Parathyroid adenoma (tissue), 2 donors: ENCODE data around the gene C1orf210.

ENCODE experiments used
- H2AFZ ChIP-seq: fragments of 300-600 bp; sonication (generic); one replicate; pipeline ENCODE4 v1.7.0; 2017; ENCODE audit warnings: antibody characterized with exemption, mild to moderate bottlenecking
- H3K27ac ChIP-seq: fragments of 300-600 bp; sonication (generic); one replicate; pipeline ENCODE4 v1.7.0; 2017
- H3K27me3 ChIP-seq: fragments of 300-600 bp; sonication (generic); one replicate; pipeline ENCODE4 v1.7.0; 2017; ENCODE audit warnings: low read length; ENCODE audit not compliant: control insufficient read depth, insufficient read depth
- H3K36me3 ChIP-seq: fragments of 300-600 bp; sonication (generic); one replicate; pipeline ENCODE4 v1.7.0; 2017; ENCODE audit warnings: low read length; ENCODE audit not compliant: control insufficient read depth, insufficient read depth
- H3K4me1 ChIP-seq: fragments of 300-600 bp; sonication (generic); one replicate; pipeline ENCODE4 v1.7.0; 2017; ENCODE audit warnings: control low read depth
- H3K4me2 ChIP-seq: fragments of 300-600 bp; sonication (generic); one replicate; pipeline ENCODE4 v1.7.0; 2017; ENCODE audit warnings: low read length
- H3K4me3 ChIP-seq: fragments of 300-600 bp; sonication (generic); one replicate; pipeline ENCODE4 v1.7.0; 2017; ENCODE audit warnings: low read depth, low read length
- H3K79me2 ChIP-seq: fragments of 300-600 bp; sonication (generic); one replicate; pipeline ENCODE4 v1.7.0; 2017; ENCODE audit warnings: control low read depth
- H3K9ac ChIP-seq: fragments of 300-600 bp; sonication (generic); one replicate; pipeline ENCODE4 v1.7.0; 2017; ENCODE audit warnings: mild to moderate bottlenecking
- H3K9me3 ChIP-seq: fragments of 300-600 bp; sonication (generic); one replicate; pipeline ENCODE4 v1.7.0; 2017; ENCODE audit warnings: low read length; ENCODE audit not compliant: control insufficient read depth
- TF ChIP-seq, protein P1 (sequence below): fragments of 300-600 bp; sonication (generic); IDR thresholded peaks from one replicate; pipeline ENCODE4 v1.7.0; 2017; ENCODE audit warnings: antibody characterized with exemption, mild to moderate bottlenecking
- donor health status: primary hyperparathyroidism.

Gene C1orf210

DNA sequence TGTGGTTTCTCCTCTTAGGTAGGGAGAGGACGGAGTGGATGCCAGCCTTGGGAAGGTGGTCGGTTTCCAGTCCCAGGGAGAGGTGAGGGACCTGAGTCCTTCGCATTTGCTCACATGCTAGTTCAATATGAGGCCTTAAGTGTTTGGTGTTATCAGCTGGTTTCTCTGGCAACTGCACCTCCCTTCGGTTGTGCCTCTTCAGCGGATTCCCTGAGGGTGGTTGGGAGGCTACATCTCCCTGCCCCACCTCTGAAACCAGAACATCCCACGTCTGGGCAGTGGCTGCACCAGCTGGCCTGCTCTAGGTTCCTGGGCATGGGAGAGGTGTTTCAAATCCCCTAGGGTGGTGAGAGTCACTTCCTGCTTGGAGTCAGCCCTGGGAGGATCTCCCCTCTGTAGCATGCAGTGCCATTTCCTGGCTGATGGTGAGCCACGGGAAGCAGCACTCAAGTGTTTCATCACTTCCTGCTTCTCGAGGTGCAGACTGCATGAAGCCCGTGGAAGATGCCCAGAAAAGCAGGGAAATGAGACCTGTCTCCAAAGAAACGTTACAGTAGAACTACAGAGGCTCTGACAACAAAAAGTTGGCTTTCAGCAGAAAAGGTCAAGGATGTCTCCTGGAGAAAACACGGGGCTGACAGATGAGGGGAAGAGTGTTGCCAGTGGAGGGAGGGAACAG is 11.1 kb downstream of the C1orf210 start:
- Histone ChIP-seq H3K4me3 (no peak overlapping the region), H3K27me3 (no peaks in the 10 kb centered on the region), H3K9me3 (no peaks in the 10 kb centered on the region), H3K79me2 (no peaks in the 10 kb centered on the region), H3K4me1 (peaks cover 2% of the 10 kb centered on the region), H3K36me3 (no peaks in the 10 kb centered on the region), H3K4me2 (no peak overlapping the region), H3K9ac (no peak overlapping the region), H3K27ac (no peak overlapping the region), H2AFZ (no peak overlapping the region)
- TF ChIP-seq, protein P1, sequence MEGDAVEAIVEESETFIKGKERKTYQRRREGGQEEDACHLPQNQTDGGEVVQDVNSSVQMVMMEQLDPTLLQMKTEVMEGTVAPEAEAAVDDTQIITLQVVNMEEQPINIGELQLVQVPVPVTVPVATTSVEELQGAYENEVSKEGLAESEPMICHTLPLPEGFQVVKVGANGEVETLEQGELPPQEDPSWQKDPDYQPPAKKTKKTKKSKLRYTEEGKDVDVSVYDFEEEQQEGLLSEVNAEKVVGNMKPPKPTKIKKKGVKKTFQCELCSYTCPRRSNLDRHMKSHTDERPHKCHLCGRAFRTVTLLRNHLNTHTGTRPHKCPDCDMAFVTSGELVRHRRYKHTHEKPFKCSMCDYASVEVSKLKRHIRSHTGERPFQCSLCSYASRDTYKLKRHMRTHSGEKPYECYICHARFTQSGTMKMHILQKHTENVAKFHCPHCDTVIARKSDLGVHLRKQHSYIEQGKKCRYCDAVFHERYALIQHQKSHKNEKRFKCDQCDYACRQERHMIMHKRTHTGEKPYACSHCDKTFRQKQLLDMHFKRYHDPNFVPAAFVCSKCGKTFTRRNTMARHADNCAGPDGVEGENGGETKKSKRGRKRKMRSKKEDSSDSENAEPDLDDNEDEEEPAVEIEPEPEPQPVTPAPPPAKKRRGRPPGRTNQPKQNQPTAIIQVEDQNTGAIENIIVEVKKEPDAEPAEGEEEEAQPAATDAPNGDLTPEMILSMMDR: no peak

- H3K9ac ChIP-seq: no peak overlapping the region
- no peak overlapping the region for H3K27ac ChIP-seq
- no peaks in the 10 kb centered on the region for H3K79me2 ChIP-seq
- no peak overlapping the region for H3K4me2 ChIP-seq
- TF ChIP-seq, protein P1: no peak
- H3K9me3 ChIP-seq: no peaks in the 10 kb centered on the region
- H3K4me3 ChIP-seq: no peak overlapping the region
- peaks cover 2% of the 10 kb centered on the region for H3K4me1 ChIP-seq
- H2AFZ ChIP-seq: no peak overlapping the region
- H3K36me3 ChIP-seq: no peaks in the 10 kb centered on the region
- no peaks in the 10 kb centered on the region for H3K27me3 ChIP-seq
Measured at GRCh38 chr1:43273708-43274107, 11.7 kb downstream of the C1orf210 start.

- TF ChIP-seq, protein P1: no peak
- Histone ChIP-seq H3K27ac (no peak overlapping the region), H3K4me3 (no peak overlapping the region), H3K79me2 (no peaks in the 10 kb centered on the region), H3K27me3 (no peaks in the 10 kb centered on the region), H3K4me1 (peaks cover 2% of the 10 kb centered on the region), H3K9ac (no peak overlapping the region), H3K4me2 (no peak overlapping the region), H3K36me3 (no peaks in the 10 kb centered on the region), H2AFZ (no peak overlapping the region), H3K9me3 (no peaks in the 10 kb centered on the region)
Measured at GRCh38 chr1:43272576-43273571, 12.5 kb downstream of the C1orf210 start.

DNA sequence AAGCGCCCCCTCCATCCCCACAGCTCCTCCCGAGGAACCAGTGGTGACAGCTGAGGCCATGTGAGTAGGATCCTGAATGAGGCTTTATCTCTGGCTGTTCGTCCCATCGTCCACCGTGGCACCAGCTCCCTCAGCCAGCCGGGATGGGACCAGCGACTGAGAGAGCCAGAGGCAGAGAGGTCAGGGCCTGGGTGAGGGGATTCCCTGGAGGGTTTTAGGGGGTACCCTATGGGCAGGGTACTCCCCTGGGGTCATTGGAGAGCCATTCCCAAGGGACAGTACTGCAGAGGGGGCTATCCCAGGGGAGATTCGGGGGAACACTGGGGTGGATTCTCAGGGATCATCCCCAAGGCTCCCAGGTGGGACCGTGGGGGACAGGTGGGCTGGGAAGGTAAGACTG is 13.2 kb downstream of the C1orf210 start:
- H2AFZ ChIP-seq: no peak overlapping the region
- H3K4me2 ChIP-seq: no peak overlapping the region
- no peak overlapping the region for H3K27ac ChIP-seq
- H3K4me1 ChIP-seq: peaks cover 2% of the 10 kb centered on the region
- H3K36me3 ChIP-seq: no peaks in the 10 kb centered on the region
- TF ChIP-seq, protein P1: no peak
- H3K9ac ChIP-seq: no peak overlapping the region
- no peak overlapping the region for H3K4me3 ChIP-seq
- no peaks in the 10 kb centered on the region for H3K27me3 ChIP-seq
- H3K9me3 ChIP-seq: no peaks in the 10 kb centered on the region
- no peaks in the 10 kb centered on the region for H3K79me2 ChIP-seq
